HCT116 (cell line): ENCODE results near the gene LCE3C.

Experiments
- POLR2AphosphoS5 ChIP-seq: IDR thresholded peaks from 2 replicates; pipeline ENCODE4 v1.6.1; 2011; ENCODE audit warnings: mild to moderate bottlenecking, low read depth, low read length, moderate library complexity
- YY1 ChIP-seq: IDR thresholded peaks from 2 replicates; pipeline ENCODE4 v1.6.1; 2011; ENCODE audit warnings: low read length, low read depth, moderate library complexity, mild to moderate bottlenecking; ENCODE audit not compliant: insufficient replicate concordance; ENCODE audit errors: extremely low read depth

DNA sequence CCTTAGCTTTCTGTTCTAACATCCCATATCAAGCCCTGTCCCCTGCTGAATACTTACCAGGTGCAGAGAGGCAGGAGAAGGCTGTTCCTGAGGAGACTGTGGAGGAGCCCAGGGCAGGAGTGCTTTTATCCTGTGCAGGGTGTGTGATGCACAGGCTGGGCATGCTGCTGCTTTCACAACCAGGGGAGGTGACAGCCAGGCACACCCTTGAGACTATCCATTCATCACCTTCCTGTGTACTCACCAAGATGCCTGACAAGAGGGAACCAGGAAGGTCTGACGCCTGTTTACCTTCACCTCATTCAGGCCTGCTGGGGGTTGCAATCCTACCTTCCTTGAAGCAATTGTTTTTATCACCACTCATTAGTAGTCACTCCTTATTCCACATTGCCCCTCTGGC lies 33.4 kb upstream of the LCE3C start, which contains the start of gene LCE3E:
- no peak for TF ChIP-seq POLR2AphosphoS5
- TF ChIP-seq YY1 = no peak
